Measurements from ENCODE around the gene BRCC3. TPM values are rescaled to one million over a fixed set of nuclear protein-coding genes. Genes with fewer than 3 reads are reported as not detected.

Gene BRCC3
- total and polyA plus RNA-seq, 2 of the 13 experiments (the other 11 are each of a cell fraction or from before 2014, with no cell fraction given) = 19.8 to 24.3 TPM

- TF ChIP-seq AGO2 (optimal IDR thresholded peaks at IDR 0.05; ENCODE audit: low read depth, low read length) (peak; percentile 42), ZNF749 (CRISPR knock-in tag; IDR thresholded peaks at IDR 0.05; ENCODE audit: borderline replicate concordance) (no peak), ZNF557 (CRISPR knock-in tag; IDR thresholded peaks at IDR 0.05) (no peak), REST (IDR thresholded peaks at IDR 0.05; ENCODE audit: borderline replicate concordance in 1 of 2, low read depth in 1 of 2, low read length in 2 of 2) (no peak), SMAD1 (CRISPR knock-in tag; IDR thresholded peaks at IDR 0.05; ENCODE audit: borderline replicate concordance, low read depth) (no peak), ZNF446 (CRISPR knock-in tag; IDR thresholded peaks at IDR 0.05) (no peak), DR1 (CRISPR knock-in tag; IDR thresholded peaks at IDR 0.05) (no peak)
- TF ChIP-seq, protein P1, sequence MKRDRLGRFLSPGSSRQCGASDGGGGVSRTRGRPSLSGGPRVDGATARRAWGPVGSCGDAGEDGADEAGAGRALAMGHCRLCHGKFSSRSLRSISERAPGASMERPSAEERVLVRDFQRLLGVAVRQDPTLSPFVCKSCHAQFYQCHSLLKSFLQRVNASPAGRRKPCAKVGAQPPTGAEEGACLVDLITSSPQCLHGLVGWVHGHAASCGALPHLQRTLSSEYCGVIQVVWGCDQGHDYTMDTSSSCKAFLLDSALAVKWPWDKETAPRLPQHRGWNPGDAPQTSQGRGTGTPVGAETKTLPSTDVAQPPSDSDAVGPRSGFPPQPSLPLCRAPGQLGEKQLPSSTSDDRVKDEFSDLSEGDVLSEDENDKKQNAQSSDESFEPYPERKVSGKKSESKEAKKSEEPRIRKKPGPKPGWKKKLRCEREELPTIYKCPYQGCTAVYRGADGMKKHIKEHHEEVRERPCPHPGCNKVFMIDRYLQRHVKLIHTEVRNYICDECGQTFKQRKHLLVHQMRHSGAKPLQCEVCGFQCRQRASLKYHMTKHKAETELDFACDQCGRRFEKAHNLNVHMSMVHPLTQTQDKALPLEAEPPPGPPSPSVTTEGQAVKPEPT (CRISPR knock-in tag; IDR thresholded peaks at IDR 0.05; ENCODE audit: low read depth) = no peak
- TF ChIP-seq, protein P2, sequence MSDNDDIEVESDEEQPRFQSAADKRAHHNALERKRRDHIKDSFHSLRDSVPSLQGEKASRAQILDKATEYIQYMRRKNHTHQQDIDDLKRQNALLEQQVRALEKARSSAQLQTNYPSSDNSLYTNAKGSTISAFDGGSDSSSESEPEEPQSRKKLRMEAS (IDR thresholded peaks at IDR 0.05) = peak; percentile 89
- TF ChIP-seq, protein P3, sequence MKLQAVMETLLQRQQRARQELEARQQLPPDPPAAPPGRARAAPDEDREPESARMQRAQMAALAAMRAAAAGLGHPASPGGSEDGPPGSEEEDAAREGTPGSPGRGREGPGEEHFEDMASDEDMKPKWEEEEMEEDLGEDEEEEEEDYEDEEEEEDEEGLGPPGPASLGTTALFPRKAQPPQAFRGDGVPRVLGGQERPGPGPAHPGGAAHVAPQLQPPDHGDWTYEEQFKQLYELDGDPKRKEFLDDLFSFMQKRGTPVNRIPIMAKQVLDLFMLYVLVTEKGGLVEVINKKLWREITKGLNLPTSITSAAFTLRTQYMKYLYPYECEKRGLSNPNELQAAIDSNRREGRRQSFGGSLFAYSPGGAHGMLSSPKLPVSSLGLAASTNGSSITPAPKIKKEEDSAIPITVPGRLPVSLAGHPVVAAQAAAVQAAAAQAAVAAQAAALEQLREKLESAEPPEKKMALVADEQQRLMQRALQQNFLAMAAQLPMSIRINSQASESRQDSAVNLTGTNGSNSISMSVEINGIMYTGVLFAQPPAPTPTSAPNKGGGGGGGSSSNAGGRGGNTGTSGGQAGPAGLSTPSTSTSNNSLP (IDR thresholded peaks at IDR 0.05; ENCODE audit: low read depth, low read length) = no peak
- TF ChIP-seq, protein P4, sequence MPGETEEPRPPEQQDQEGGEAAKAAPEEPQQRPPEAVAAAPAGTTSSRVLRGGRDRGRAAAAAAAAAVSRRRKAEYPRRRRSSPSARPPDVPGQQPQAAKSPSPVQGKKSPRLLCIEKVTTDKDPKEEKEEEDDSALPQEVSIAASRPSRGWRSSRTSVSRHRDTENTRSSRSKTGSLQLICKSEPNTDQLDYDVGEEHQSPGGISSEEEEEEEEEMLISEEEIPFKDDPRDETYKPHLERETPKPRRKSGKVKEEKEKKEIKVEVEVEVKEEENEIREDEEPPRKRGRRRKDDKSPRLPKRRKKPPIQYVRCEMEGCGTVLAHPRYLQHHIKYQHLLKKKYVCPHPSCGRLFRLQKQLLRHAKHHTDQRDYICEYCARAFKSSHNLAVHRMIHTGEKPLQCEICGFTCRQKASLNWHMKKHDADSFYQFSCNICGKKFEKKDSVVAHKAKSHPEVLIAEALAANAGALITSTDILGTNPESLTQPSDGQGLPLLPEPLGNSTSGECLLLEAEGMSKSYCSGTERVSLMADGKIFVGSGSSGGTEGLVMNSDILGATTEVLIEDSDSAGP (CRISPR knock-in tag; IDR thresholded peaks at IDR 0.05; ENCODE audit: borderline replicate concordance) = peak; percentile 54
- TF ChIP-seq, protein P5, sequence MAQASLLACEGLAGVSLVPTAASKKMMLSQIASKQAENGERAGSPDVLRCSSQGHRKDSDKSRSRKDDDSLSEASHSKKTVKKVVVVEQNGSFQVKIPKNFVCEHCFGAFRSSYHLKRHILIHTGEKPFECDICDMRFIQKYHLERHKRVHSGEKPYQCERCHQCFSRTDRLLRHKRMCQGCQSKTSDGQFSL (CRISPR knock-in tag; IDR thresholded peaks at IDR 0.05) = no peak
- TF ChIP-seq, protein P6, sequence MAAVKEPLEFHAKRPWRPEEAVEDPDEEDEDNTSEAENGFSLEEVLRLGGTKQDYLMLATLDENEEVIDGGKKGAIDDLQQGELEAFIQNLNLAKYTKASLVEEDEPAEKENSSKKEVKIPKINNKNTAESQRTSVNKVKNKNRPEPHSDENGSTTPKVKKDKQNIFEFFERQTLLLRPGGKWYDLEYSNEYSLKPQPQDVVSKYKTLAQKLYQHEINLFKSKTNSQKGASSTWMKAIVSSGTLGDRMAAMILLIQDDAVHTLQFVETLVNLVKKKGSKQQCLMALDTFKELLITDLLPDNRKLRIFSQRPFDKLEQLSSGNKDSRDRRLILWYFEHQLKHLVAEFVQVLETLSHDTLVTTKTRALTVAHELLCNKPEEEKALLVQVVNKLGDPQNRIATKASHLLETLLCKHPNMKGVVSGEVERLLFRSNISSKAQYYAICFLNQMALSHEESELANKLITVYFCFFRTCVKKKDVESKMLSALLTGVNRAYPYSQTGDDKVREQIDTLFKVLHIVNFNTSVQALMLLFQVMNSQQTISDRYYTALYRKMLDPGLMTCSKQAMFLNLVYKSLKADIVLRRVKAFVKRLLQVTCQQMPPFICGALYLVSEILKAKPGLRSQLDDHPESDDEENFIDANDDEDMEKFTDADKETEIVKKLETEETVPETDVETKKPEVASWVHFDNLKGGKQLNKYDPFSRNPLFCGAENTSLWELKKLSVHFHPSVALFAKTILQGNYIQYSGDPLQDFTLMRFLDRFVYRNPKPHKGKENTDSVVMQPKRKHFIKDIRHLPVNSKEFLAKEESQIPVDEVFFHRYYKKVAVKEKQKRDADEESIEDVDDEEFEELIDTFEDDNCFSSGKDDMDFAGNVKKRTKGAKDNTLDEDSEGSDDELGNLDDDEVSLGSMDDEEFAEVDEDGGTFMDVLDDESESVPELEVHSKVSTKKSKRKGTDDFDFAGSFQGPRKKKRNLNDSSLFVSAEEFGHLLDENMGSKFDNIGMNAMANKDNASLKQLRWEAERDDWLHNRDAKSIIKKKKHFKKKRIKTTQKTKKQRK (IDR thresholded peaks at IDR 0.05; ENCODE audit: low read length) = no peak
Observed at GRCh38 chrX:155026727-155027508, 44.4 kb upstream of the BRCC3 start, which contains the start of gene FUNDC2 (continued).

Measured in HepG2 (cell line).